Right hindlimb (tissue), 1 donor: Measurements from ENCODE around the gene EIF3I.
A peak's percentile ranks its signal among the peaks of the same experiment; 100 is the strongest.
"Not testable (repeated sequence)": the region's sequence is repeated elsewhere in the genome, so short reads cannot be mapped to it uniquely, and the experiment has no call there.

Experiments
- DNase-seq: peaks from one replicate; pipeline ENCODE4 v3.0.0-alpha.2; 2018

EIF3I gene

DNA sequence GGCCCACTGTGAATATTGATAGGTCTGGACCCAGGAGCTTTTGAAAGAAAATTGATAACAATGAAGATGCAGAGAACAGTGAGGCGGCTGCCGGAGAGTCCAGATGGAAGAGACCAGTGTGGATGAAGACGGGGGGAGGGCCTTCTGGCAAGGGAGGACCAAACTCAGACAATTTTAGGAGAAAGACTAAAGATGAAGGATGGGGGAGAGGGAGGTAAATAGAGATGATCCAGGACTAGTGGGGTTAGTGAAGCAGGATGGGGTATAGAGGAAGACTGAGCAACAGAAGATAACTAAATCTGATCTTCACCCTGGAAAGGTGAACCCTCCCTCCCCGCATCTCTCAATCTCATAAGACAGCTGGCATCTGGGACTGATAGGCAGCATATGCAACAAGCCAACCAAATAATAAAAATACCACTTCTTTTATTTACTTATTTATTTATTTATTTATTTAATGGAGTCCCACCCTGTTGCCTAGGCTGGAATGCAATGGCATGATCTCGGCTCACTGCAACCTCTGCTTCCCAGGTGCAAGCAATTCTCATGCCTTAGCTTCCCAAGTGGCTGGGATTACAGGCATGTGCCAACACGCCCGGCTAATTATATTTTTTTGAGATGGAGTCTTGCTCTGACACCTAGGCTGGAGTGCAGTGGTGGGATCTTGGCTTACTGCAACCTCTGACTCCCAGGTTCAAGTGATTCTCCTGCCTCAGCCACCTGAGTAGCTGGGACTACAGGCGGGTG lies 10.5 kb downstream of the EIF3I start:
- no peak for DNase-seq

GRCh38 chr1:32234792-32235191 lies 12.6 kb downstream of the EIF3I start:
- no peak for DNase-seq

- no peak for DNase-seq
Measured at GRCh38 chr1:32239337-32239736, 17.1 kb downstream of the EIF3I start.

DNA sequence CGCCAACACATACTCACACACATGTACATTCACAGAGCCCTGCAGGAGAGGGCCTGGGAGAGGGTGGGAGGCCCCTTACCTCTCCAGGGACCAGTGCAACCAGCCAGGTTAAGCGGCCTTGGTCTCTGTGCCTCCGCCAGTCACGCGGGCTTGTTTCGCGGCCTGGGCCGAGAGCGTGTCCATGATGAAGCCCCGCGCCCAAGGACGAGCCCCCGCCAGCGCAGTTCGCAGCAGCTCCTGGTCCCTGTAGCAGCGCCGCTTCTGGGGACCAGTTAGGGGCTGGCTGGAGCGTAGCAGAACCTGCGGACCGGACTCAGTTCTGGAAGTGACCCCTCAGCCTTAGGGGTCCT lies 17.6 kb downstream of the EIF3I start:
- peak; percentile 40 for DNase-seq

DNA sequence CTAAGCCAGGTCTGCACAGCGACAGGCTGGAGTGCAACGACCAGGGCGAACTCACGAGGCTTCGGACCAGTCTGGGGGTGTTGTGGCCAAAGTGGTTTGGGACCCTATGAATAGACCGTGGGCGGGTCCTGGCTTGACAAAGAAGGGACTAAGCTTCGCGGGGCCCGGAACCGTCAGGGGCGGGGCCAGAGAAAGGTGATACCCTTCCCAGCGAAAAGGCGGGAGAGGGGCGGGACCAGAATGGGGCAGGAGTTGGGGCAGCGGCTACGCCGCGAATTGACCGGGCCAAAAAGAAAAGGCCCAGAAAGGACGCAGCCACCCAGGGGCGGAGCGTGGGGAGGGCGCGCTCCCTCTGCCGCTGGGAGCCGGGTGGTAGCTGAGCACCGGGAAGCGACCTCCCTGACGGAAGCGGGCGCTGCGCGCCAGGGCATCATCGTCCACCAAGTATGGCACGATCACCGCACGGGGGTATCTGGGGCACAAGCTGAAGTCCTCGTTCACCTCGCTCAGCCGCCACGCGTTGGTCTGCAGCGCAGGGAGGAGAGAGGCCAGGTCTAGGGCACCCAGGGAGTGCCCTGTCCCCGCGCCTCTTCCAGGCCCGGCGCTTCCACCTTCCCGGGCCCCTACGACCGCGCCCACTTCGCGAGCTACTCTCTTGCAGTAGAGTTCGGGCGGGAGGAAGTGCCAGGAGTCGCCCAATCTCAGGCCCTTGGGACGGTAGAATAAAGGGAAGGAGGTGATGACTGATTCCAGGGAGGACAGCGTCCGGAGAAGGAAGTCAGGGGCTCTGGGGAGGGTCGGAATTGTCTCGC lies 18.1 kb downstream of the EIF3I start:
- peak; percentile 77 for DNase-seq

DNA sequence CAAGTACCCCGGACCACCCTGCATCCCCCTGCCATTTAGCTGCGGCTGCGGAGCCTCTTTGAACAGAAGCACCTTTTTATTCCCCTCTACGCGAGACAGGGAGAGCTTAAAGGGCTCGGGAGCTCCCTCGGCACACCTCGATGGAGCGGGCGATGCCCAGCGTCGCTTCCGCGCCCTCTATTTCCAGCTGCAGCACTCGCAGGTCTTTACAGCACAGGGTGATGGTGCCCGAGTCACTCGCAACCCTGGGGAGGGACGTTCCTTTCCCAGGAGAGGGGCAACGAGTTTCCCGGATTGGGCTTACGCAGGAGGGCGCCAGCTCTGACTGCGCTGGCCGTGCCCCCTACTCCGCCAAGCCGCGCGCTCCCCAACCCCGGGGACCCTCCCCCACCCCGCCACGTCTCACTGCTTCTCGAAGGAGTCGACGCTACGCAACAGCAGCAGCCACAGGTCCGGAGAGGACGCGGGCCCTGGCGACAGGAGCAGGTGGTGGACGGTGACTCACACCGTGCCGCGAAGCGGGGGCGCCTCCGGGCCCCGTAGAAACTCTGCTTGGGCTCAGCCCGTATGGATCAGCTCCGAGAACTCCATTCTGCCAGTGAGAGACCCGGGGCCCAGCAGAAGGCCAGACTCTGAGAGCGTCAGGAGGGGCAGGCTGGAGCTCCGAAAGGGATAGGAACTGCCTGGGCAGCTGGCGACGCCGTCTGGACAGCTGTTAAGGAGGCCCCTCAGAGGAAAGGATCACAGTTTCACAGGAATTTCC lies 19.0 kb downstream of the EIF3I start:
- peak; percentile 82 for DNase-seq

- DNase-seq: peak; percentile 66
Measured at GRCh38 chr1:32242341-32242851, 20.2 kb downstream of the EIF3I start.

GRCh38 chr1:32246888-32247273 lies 24.7 kb downstream of the EIF3I start, which contains the start of gene FAM167B:
TSS of gene FAM167B (plus strand) at chr1:32247222. CDS start at chr1:32247422, 200 bp downstream.
- DNase-seq: peak; percentile 46

DNA sequence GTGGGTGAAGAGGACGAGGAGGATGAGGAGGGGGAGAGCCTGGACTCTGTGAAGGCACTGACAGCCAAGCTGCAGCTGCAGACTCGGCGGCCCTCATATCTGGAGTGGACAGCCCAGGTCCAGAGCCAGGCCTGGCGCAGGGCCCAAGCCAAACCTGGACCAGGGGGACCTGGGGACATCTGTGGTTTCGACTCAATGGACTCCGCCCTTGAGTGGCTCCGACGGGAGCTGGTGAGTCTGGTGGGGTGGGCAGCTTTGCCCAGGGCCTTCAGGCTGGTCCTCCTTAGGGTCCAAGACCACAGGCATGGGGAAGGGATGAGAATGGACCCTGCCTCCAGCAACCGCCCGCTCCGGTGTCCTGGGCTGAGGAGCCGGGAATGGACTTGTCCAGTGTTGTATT lies 25.2 kb downstream of the EIF3I start:
- no peak for DNase-seq

DNA sequence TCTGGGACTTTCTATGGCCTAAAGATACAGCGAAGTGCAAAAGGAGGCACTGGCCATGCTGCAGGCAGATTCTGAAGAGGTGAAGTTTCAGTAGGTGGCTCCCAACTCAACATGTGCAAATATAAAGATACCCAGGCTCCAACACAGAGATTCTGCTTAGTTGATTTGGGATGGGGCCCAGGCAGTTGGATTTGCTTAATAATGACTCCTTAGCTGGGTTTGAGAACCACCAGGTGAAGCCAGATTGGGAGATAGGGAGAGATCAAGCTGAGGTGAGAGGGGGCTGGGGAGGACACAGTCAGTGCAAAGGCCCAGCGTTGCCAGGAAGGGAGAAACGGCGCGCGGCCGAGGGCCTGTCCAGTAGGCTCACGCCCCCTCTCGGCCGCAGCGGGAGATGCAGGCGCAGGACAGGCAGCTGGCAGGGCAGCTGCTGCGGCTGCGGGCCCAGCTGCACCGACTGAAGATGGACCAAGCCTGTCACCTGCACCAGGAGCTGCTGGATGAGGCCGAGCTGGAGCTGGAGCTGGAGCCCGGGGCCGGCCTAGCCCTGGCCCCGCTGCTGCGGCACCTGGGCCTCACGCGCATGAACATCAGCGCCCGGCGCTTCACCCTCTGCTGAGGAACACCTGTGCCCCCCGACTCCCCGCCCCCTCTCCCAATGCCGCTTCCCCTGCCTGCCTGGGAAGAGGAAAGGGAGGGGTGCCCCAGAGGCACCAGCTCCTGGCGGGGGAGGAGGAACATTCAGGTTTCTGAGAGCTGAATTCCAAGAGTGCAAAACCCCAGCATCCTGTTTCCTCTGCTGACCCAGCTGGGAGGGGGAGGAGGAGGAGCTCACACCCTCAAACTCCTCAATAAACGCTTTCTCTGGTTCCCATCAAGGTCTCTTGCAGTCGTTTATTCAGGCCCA lies 26.0 kb downstream of the EIF3I start:
- DNase-seq: peak; percentile 80

DNA sequence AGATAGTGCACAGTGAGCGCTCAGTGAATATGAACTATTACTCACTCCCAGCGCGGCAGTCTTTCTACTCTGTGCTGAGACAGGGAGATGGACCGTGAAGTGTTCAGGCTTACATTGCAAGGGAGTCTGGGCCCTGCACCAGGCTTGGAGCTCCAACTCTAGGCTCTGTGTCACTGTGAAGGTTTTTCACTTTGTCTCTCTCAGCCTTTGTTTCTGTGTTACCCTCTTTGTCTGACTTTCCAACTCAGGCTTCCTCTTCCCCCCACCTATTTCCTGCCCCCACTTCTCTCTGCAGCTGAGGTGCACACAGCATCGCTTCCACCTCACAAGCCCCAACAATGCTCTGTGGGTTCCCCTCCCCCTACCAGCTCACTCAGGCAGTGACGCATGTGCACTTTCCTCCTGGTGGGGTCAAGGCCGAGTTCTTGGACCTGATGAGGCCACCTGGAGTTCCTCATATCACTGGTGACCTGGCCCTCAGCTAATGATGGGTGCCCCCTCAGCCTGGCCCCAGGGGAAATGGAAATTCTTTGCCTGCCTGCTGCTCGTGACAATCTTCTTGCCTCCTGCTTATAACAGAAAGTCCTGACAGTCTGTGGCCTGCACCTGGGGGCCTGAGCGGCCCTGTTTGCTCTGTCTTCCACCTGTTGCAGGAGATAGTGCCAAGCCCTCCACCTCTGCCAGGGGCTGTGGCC lies 27.8 kb downstream of the EIF3I start:
- DNase-seq: no peak

GRCh38 chr1:32250893-32251716 lies 28.9 kb downstream of the EIF3I start, which contains the start of gene LCK:
TSS of gene LCK (plus strand) at chr1:32251265. CDS start at chr1:32274330, 23,065 bp downstream.
- DNase-seq: no peak

DNA sequence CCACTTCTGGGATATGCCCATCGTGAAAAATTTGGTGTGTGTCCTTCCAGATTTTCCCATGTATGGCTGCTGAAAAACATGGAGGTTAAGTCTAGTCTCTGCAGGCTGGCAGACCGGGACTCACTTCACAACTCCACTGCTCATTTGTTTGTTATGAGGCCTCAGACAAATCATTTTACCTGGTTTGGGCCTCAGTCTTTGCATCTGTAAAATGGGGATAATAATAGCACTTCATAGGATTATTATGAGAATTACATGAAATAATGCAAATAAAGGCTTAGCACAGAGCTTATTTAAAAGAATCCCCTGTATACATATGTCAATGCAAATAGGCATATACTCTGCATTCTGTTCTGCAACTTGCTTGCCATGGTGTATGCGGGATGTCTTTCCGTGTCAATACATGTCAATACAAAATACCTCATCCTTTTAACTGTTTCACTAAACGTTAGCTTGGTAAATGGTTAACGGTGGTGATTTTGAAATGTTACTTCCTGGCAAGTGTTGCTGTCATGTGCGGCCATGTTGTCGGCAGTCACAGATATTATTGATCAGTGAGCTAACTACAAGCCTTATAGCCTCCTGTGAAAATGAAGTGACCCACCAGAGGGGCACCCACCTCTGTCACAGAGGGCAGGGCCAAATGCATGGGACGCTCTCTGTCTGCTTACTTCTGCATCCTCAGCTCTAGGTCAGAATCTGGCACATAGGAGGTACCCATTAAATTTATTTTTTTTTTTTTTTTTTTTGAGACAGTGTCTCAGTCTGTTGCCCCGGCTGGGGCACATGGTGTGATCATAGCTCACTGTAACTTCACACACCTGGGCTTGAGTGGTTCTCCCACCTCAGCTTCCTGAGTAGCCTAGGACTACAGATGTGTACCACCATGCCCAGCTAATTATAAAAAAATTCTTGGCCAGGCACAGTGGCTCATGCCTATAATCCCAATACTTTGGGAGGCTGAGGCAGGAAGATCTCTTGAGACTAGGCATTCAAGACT lies 33.2 kb downstream of the EIF3I start:
- no peak for DNase-seq

DNA sequence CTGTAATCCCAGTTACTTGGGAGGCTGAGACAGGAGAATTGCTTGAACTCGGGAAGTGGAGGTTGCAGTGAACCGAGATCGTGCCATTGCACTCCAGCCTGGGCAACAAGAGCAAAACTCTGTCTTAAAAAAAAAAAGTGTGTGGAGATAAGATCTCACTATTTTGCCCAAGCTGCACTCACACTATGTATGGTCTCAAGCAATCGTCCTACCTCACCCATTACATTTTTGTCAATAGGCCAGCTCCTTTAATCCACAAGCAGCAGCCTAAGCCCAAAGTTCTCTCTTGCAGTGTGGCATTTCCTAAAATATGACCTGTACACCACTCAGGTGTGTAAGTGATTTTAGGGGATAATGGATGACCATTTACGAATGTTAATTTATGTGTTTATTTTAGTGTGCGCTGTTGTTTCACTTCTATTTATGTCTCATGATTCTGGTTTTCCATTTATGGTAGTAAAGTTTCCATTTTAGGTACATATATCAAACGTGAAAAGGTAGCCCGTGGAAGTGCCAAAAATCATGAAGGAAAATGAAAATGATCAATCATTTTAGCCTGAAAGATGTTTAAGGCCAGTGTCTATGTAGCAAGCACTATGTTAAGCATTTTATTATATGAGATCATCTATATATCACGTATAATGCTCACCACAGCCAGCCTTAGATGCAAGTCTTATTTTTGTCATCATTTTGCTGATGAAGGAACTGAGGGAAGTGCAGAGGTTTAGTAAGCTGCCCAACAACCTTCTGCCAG lies 34.4 kb downstream of the EIF3I start:
- DNase-seq: no peak

DNA sequence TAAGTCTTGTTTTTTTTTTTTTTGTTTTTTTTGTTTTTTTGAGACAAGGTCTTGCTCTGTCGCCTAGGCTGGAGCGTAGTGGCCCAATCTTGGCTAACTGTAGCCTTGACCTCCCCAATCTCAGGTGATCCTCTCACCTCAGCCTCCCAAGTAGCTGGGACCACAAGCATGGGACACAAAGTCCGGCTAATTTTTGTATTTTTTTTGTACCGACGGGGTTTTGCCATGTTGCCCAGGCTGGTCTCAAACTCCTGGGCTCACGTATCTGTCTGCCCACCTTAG lies 35.0 kb downstream of the EIF3I start:
- DNase-seq: no peak

DNA sequence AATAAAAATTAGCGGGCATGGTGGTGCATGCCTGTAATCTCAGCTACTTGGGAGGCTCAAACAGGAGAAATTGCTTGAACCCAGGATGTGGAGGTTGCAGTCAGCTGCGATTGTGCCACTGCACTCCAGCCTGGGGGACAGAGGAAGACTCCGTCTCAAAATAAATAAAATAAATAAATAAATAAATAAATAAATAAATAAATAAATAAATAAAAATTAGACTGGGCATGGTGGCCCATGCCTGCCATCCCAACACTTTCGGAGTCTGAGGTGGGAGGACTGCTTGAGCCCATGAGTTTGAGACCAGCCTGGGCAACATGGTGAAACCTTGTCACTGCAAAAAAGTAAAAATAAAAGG lies 41.0 kb downstream of the EIF3I start:
- not testable (repeated sequence) for DNase-seq

DNA sequence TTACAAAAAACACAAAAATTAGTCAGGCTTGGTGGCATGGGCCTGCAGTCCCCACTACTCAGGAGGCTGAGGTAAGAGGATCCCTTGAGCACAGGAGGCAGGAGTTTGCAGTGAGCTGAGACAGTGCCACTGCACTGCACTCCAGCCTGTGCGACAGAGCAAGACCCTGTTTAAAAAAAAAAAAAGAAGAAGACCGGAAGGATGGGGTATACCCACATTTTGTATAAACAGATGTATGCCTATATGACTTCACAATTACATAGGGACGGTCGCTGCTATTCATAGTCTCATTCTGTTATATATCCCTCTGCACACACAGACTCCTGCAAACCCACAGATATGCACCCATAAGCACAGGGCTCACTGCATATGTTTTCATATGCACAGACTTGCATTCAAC lies 41.5 kb downstream of the EIF3I start:
- DNase-seq: no peak

DNA sequence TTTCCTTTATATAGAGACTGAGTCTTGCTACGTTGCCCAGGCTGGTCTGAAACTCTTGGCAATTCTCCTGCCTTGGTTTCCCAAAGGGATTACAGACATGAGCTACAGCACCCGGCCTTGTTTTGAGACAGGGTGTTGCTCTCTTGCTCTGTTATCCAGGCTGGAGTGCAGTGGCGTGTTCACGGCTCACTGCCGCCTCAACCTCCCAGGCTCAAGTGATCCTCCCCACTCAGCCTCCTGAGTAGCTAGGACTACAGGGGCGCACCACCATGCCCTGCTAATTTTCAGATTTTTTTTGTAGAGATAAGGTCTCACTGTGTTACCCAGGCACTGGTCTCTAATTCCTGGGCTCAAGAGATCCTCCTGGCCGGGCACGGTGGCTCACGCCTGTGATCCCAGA lies 43.6 kb downstream of the EIF3I start:
- no peak for DNase-seq
